ENCODE results near the gene FGD2. TPM values are rescaled to one million over a fixed set of nuclear protein-coding genes. Genes with fewer than 3 reads are reported as not detected.
A peak's percentile ranks its signal among the peaks of the same experiment; 100 is the strongest.

FGD2 gene
- total RNA-seq, 4 donors from 2014 or later, result 13.1 to 46.4 (median 29.6) TPM

DNA sequence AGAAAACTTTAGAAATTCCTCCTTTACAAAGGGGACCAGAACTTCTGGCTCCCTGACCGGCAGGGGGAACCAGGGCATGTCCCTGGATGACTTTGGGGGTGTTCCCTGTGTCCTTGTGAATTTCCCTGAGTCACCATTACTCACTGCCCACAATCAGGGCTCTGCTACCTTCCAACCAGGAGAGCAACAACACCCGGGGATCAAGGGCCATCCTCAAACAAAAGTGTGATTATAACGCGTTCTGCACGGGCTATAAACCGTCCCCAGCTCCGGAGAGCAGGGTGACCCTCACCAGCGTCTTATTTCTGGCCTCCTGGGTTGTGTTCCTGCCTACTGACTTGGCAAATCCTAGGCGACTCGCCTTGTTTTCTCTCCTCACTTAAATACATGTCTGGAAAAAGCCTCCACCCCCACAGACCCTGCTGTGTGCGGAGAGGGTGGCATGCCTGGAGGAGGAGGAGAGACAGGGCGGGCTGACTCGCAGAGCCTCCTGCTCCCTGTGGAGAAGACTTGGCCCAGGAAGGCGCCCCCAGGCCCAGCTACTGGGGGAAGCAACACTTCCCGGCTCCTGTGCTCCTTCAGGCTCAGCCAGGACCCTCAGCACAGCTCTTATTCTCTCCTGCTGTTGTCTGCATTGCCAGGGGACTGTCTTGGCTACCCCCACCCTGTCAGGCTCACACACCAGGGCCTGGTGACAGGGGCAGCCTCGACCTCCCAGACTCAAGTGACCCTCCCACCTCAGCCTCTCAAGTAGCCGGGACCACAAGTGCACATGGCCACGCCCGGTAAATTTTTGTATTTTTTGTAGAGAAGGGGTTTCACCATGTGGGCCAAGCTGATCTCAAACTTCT lies 54.1 kb downstream of the FGD2 start:
- 60% methylated on average over 19 of the region's 19 CpGs; no CpG with 5 or more reads in 1 of the 2 donors for WGBS, 2 donors (ENCODE audit: low coverage in 1 of 2)
- Histone ChIP-seq H3K27ac (peak overlapping the region; percentile 64 to 79 (median 78)), H3K9me3 (no peaks in the 10 kb centered on the region), H3K4me3 (no peak overlapping the region), H3K36me3 (no peaks in the 10 kb centered on the region), H3K4me1 (peaks cover 8 to 12% (median 9%) of the 10 kb centered on the region in 4 donors), H3K27me3 (no peaks in the 10 kb centered on the region)
- intact Hi-C loops (cut with DNase I; ENCODE audit: low total_unique reads), result loop anchor here (10.0 kb wide), 1 partner anchor 65 kb away; no protein-coding TSS in a partner anchor
- DNase-seq, result peak; percentile 75
- TF ChIP-seq POLR2AphosphoS5 (IDR thresholded peaks at IDR 0.05), result peak in 2 of 3 donors; percentile 16 to 23
- TF ChIP-seq EP300 (IDR thresholded peaks at IDR 0.05; ENCODE audit: low read depth), result no peak
- TF ChIP-seq POLR2A (IDR thresholded peaks at IDR 0.05), result no peak
- TF ChIP-seq, protein P1, sequence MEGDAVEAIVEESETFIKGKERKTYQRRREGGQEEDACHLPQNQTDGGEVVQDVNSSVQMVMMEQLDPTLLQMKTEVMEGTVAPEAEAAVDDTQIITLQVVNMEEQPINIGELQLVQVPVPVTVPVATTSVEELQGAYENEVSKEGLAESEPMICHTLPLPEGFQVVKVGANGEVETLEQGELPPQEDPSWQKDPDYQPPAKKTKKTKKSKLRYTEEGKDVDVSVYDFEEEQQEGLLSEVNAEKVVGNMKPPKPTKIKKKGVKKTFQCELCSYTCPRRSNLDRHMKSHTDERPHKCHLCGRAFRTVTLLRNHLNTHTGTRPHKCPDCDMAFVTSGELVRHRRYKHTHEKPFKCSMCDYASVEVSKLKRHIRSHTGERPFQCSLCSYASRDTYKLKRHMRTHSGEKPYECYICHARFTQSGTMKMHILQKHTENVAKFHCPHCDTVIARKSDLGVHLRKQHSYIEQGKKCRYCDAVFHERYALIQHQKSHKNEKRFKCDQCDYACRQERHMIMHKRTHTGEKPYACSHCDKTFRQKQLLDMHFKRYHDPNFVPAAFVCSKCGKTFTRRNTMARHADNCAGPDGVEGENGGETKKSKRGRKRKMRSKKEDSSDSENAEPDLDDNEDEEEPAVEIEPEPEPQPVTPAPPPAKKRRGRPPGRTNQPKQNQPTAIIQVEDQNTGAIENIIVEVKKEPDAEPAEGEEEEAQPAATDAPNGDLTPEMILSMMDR (IDR thresholded peaks at IDR 0.05), result peak in 4 of 5 experiments; percentile 48 to 76 (median 62)
- in situ Hi-C loops (cut with MboI; ENCODE audit: low pct_ligation_motif_present in 1 of 4, low pct_unique_long_range_greater_than_20kb in 1 of 4, low sequenced_read_pairs in 3 of 4), result loop anchor here in 1 of 4 donors (10.0 kb wide), 1 partner anchor 145 kb away; no protein-coding TSS in a partner anchor

DNA sequence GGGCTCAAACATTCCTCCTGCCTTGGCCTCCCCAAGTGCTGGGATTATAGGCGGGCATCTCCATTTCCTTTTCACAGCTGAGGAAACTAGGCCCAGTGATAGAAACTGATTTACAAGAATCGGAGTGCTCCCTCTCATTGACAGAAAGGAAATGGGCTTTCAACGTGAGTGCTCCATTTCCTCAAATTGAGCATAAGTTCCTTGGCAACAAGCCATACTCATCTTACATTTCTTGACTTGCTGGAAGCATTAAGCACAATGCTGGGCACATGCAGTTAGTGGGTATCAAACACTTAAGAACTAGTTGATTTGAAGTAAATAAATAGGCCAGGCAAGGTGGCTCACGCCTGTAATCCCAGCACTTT lies 54.7 kb downstream of the FGD2 start:
- WGBS, 2 donors (ENCODE audit: low coverage in 1 of 2), result 74% methylated on average over 4 of the region's 4 CpGs; no CpG with 5 or more reads in 1 of the 2 donors
- in situ Hi-C loops (cut with MboI; ENCODE audit: low pct_ligation_motif_present in 1 of 4, low pct_unique_long_range_greater_than_20kb in 1 of 4, low sequenced_read_pairs in 3 of 4), result no loop called here
- no peaks in the 10 kb centered on the region for H3K9me3 ChIP-seq
- no peaks in the 10 kb centered on the region for H3K36me3 ChIP-seq
- no peak overlapping the region for H3K4me3 ChIP-seq
- peak overlapping the region; percentile 64 to 79 (median 78) for H3K27ac ChIP-seq
- H3K4me1 ChIP-seq, result peaks cover 8 to 12% (median 9%) of the 10 kb centered on the region in 4 donors
- intact Hi-C loops (cut with DNase I; ENCODE audit: low total_unique reads), result no loop called here
- TF ChIP-seq, protein P1 (IDR thresholded peaks at IDR 0.05), result no peak
- TF ChIP-seq POLR2A (IDR thresholded peaks at IDR 0.05) (no peak), EP300 (IDR thresholded peaks at IDR 0.05; ENCODE audit: low read depth) (no peak), POLR2AphosphoS5 (IDR thresholded peaks at IDR 0.05) (no peak)
- H3K27me3 ChIP-seq, result no peaks in the 10 kb centered on the region
- DNase-seq, result no peak

DNA sequence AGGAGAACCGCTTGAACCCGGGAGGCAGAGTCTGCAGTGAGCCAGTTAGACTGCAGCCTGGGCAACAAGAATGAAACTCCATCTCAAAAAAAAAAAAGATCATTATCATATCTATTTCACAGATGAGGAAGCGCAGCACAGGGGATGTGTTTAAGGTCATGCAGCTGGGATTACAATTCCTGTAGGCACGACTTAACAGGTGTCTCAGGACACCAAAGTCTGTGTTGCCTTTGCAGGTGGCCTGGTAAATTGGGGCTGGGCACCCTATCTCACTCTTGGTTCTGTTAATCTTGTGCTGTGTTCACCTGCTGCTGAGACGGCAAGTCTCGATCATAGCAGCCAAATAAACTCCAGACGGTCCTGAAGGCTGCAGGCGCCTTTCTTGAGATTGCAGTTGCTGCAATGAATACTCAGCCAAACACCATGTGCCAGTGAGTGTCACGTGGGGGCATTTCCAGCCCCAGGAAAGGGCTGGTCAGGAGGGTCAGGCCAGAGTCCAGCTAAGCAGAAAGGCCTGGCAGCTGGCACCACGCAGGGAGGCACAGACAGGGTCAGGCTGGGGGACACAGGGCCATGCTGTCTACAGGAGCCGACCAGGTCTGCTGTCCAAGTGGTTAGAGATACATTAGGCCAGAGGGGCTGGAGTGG lies 55.8 kb downstream of the FGD2 start:
- intact Hi-C loops (cut with DNase I; ENCODE audit: low total_unique reads) (no loop called here), in situ Hi-C loops (cut with MboI; ENCODE audit: low pct_ligation_motif_present in 1 of 4, low pct_unique_long_range_greater_than_20kb in 1 of 4, low sequenced_read_pairs in 3 of 4) (no loop called here)
- H3K27me3 ChIP-seq, result no peaks in the 10 kb centered on the region
- no peaks in the 10 kb centered on the region for H3K36me3 ChIP-seq
- no peak for DNase-seq
- 88 to 90% methylated on average over 4 to 11 of the region's 11 CpGs for WGBS, 2 donors (ENCODE audit: low coverage in 1 of 2)
- no peak overlapping the region for H3K4me3 ChIP-seq
- TF ChIP-seq, protein P1 (IDR thresholded peaks at IDR 0.05), result no peak
- no peak for TF ChIP-seq POLR2A (IDR thresholded peaks at IDR 0.05)
- no peak for TF ChIP-seq POLR2AphosphoS5 (IDR thresholded peaks at IDR 0.05)
- no peak for TF ChIP-seq EP300 (IDR thresholded peaks at IDR 0.05; ENCODE audit: low read depth)
- peaks cover 8 to 12% (median 9%) of the 10 kb centered on the region in 4 donors for H3K4me1 ChIP-seq
- no peak overlapping the region for H3K27ac ChIP-seq
- H3K9me3 ChIP-seq, result no peaks in the 10 kb centered on the region

DNA sequence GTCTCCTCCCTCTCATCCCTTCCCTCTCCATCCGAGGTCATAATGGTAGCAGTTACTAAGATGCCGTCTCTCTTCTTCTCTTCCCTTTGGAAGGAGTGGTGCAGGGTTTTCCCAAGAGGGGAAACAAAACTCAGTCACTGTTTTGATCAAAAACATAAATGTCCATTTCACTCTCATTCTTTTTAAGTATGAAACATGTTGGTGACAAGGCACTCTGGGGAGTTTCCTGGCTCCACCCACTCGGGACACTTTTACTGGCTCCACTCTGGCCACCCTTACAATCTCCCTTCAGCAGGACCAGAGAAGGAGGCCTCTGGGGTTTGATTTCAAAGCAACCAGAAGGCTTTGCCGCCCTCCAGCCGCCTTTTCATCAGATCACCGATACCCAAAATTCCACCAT lies 57.0 kb downstream of the FGD2 start:
- TF ChIP-seq POLR2AphosphoS5 (IDR thresholded peaks at IDR 0.05) (no peak), POLR2A (IDR thresholded peaks at IDR 0.05) (no peak), EP300 (IDR thresholded peaks at IDR 0.05; ENCODE audit: low read depth) (no peak)
- TF ChIP-seq, protein P1 (IDR thresholded peaks at IDR 0.05), result no peak

More for the DNA sequence above, 57.0 kb downstream of the FGD2 start:
- Histone ChIP-seq H3K27ac (no peak overlapping the region), H3K36me3 (no peaks in the 10 kb centered on the region), H3K4me1 (peaks cover 8 to 12% (median 9%) of the 10 kb centered on the region in 4 donors), H3K27me3 (no peaks in the 10 kb centered on the region), H3K9me3 (no peaks in the 10 kb centered on the region), H3K4me3 (no peak overlapping the region)
- intact Hi-C loops (cut with DNase I; ENCODE audit: low total_unique reads), result no loop called here
- in situ Hi-C loops (cut with MboI; ENCODE audit: low pct_ligation_motif_present in 1 of 4, low pct_unique_long_range_greater_than_20kb in 1 of 4, low sequenced_read_pairs in 3 of 4), result no loop called here
- DNase-seq, result no peak
- 84 to 93% methylated on average over 4 to 6 of the region's 6 CpGs for WGBS, 2 donors (ENCODE audit: low coverage in 1 of 2)

Data from transverse colon (tissue), 4 donors.